ENCODE data around the gene SDCCAG8. TPM values are rescaled to one million over a fixed set of nuclear protein-coding genes. Genes with fewer than 3 reads are reported as not detected.
A peak's percentile ranks its signal among the peaks of the same experiment; 100 is the strongest.

The SDCCAG8 gene
- total RNA-seq, 1 experiment from 2014 or later: 10.0 TPM

DNA sequence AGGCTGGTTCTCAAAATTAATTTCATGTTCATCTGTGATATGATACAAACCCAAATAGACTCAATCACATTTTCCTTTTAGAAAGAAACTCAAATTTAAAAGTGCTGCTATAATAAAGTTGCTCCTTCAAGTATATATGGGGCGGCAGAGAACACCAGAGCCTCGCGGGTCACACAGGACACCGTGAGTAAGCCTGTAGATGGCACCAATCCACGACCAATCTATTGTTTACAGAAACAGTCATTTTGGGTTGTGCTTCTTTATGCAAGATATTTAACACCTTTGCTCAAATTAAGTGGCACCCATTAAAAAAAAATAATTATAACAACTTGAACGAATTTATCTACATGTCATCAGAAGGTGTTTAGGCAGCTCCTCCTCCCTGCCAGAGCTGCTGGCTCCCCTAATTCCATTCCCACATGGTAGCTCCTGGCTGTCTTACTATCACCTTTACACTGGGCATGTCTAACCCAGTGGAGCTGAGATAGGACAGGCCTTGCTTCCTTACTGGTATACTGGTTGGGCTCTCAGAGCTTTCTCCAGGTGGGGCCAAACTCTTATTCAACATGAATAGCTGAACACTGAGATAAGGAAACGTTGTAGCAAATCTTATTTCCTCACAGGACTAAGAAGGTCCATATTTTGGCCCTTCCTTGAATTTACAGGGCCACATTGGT lies 287.0 kb downstream of the SDCCAG8 start:
- Mint-ChIP-seq H3K4me3 (no peak overlapping the region), H3K27ac (0 out of 7 replicates have a peak overlapping the region, but pooled peaks of 1 of the 3 experiments have one; percentile 44), H3K9me3 (peaks cover 0 to 2% of the 10 kb centered on the region in 2 experiments; a peak in 1 of 5 replicates), H3K27me3 (ENCODE audit: low read depth) (no peaks in the 10 kb centered on the region), H3K4me1 (peaks cover 6 to 10% of the 10 kb centered on the region in 2 experiments; a peak in 3 of 4 replicates), H3K36me3 (ENCODE audit: insufficient read depth in 1 of 3, low read depth in 3 of 3) (peaks cover 0 to 3% (median 0%) of the 10 kb centered on the region in 3 experiments; a peak in 3 of 7 replicates)
- no peak for DNase-seq
- H2AK5ac ChIP-seq (ENCODE audit: insufficient read length, low read length): no peak overlapping the region
- no peak overlapping the region for H2BK5ac ChIP-seq (ENCODE audit: insufficient read length, low read length)
- H4K91ac ChIP-seq (ENCODE audit: insufficient read length, low read depth, low read length): no peak overlapping the region
- no peaks in the 10 kb centered on the region for H3K23me2 ChIP-seq (ENCODE audit: insufficient read length, low read depth, low read length, poor library complexity, severe bottlenecking)
- no peaks in the 10 kb centered on the region for H3K79me1 ChIP-seq (ENCODE audit: insufficient read depth, low read depth, low read length, poor library complexity, severe bottlenecking)
- no peak overlapping the region for H3K18ac ChIP-seq (ENCODE audit: insufficient read length, low read depth, low read length)
- H3K9ac ChIP-seq (ENCODE audit: extremely low read depth, insufficient read length, low read length): no peak overlapping the region
- no peak overlapping the region for H4K8ac ChIP-seq (replicated peaks; ENCODE audit: insufficient read length, low read depth, low read length)
- no CpG with 5 or more reads among the region's 7 CpGs for WGBS (ENCODE audit: extremely low coverage, insufficient read length, low lambda C conversion rate)
- no peaks in the 10 kb centered on the region for H3K27me3 ChIP-seq (ENCODE audit: insufficient read depth, low read length)
- H3K9me3 ChIP-seq (ENCODE audit: control insufficient read depth, low read depth, low read length): no peaks in the 10 kb centered on the region
- H2BK120ac ChIP-seq (ENCODE audit: low read depth, low read length, poor library complexity, severe bottlenecking): no peak overlapping the region
- no peak overlapping the region for H2BK12ac ChIP-seq (ENCODE audit: insufficient read length, low read depth, low read length)
- no peaks in the 10 kb centered on the region for H4K20me1 ChIP-seq (ENCODE audit: control insufficient read depth, insufficient read depth, insufficient read length)
- no peak overlapping the region for H2BK20ac ChIP-seq (ENCODE audit: low read depth, low read length, poor library complexity, severe bottlenecking)
- no peak overlapping the region for H4K5ac ChIP-seq (ENCODE audit: insufficient read length, low read depth, low read length)
- no peak overlapping the region for H3K4ac ChIP-seq (ENCODE audit: low read depth, low read length)
- H2BK15ac ChIP-seq (ENCODE audit: low read depth, low read length): no peak overlapping the region
- H2AFZ ChIP-seq (ENCODE audit: low read length): no peak overlapping the region
- no peak overlapping the region for H3K4me2 ChIP-seq (ENCODE audit: insufficient read depth, insufficient read length, low read length)
- no peak overlapping the region for H3T11ph ChIP-seq (ENCODE audit: low read length)
- H3K23ac ChIP-seq (ENCODE audit: insufficient read length, low read depth, low read length): no peak overlapping the region
- H3K27ac ChIP-seq (ENCODE audit: insufficient read length, low read depth, low read length): no peak overlapping the region
- no peaks in the 10 kb centered on the region for H3K4me1 ChIP-seq (ENCODE audit: insufficient read depth, low read length)
- no peak overlapping the region for H3K14ac ChIP-seq (ENCODE audit: insufficient read depth, low read length)
- H3K79me2 ChIP-seq (ENCODE audit: insufficient read depth, low read length): no peaks in the 10 kb centered on the region
- TF ChIP-seq, protein P1, sequence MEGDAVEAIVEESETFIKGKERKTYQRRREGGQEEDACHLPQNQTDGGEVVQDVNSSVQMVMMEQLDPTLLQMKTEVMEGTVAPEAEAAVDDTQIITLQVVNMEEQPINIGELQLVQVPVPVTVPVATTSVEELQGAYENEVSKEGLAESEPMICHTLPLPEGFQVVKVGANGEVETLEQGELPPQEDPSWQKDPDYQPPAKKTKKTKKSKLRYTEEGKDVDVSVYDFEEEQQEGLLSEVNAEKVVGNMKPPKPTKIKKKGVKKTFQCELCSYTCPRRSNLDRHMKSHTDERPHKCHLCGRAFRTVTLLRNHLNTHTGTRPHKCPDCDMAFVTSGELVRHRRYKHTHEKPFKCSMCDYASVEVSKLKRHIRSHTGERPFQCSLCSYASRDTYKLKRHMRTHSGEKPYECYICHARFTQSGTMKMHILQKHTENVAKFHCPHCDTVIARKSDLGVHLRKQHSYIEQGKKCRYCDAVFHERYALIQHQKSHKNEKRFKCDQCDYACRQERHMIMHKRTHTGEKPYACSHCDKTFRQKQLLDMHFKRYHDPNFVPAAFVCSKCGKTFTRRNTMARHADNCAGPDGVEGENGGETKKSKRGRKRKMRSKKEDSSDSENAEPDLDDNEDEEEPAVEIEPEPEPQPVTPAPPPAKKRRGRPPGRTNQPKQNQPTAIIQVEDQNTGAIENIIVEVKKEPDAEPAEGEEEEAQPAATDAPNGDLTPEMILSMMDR (conservative IDR thresholded peaks at IDR 0.05): 0 out of 3 replicates have a peak, but pooled peaks have one; percentile 14
- H3K56ac ChIP-seq (ENCODE audit: insufficient read length, low read depth, low read length): no peak overlapping the region
